Fibroblast of lung (primary cell): Measurements from ENCODE around the gene OR52R1.
"Not testable (repeated sequence)": the region's sequence is repeated elsewhere in the genome, so short reads cannot be mapped to it uniquely, and the experiment has no call there.

Experiments used
- CTCF ChIP-seq, 2 donors: IDR thresholded peaks in 1 of 2; conservative IDR thresholded peaks in 1 of 2; 1 replicate in 1 of 2; 2 replicates in 1 of 2; pipeline ENCODE4 v1.5.1; 2011 to 2012; ENCODE audit warnings: low read length in 2 of 2, control low read depth in 1 of 2, inconsistent platforms in 1 of 2, low read depth in 1 of 2, mild to moderate bottlenecking in 1 of 2
- EZH2 ChIP-seq: IDR thresholded peaks from 2 replicates; pipeline ENCODE4 v1.5.1; 2012; ENCODE audit warnings: low read length, control low read depth, mild to moderate bottlenecking; ENCODE audit errors: missing control alignments

- TF ChIP-seq CTCF (conservative IDR thresholded peaks at IDR 0.05 in 1 of 2, IDR thresholded peaks at IDR 0.05 in 1 of 2; ENCODE audit: low read depth in 1 of 2, low read length in 2 of 2); EZH2: not testable (repeated sequence)
Measured at GRCh38 chr11:4801316-4801715, 2.9 kb downstream of the OR52R1 start.
